Measurements from ENCODE around the gene RNF215.

RNF215 gene

GRCh38 chr22:30354644-30355043 is 32.6 kb downstream of the RNF215 start:
- TF ChIP-seq CTCF (conservative IDR thresholded peaks at IDR 0.05) = no peak
- no peak overlapping the region for H3K27ac ChIP-seq

GRCh38 chr22:30351226-30351625 is 36.0 kb downstream of the RNF215 start:
- TF ChIP-seq CTCF (conservative IDR thresholded peaks at IDR 0.05) = no peak

DNA sequence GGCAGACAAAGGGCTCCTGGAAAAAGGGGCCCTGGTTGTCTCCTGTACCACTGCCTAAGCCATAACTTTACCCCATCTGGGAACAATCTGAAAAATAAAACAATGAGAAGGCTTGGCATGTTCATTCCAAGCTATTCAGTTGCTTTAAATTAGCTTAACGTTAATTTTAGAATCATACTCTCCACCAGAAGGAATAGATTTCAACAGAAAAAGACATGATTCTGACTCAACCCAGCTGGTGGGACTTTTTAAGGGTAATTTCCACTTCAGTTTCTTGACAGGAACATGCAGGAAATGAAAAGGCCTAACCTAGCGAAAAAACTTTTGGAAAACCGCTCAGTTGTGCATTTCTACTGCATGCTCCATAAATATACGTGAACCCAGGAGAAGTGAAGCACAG is 38.4 kb downstream of the RNF215 start:
- no peak for TF ChIP-seq CTCF (conservative IDR thresholded peaks at IDR 0.05)
- no peak overlapping the region for H3K27ac ChIP-seq

More at GRCh38 chr22:30351226-30351625, 36.0 kb downstream of the RNF215 start:
- H3K27ac ChIP-seq = no peak overlapping the region

DNA sequence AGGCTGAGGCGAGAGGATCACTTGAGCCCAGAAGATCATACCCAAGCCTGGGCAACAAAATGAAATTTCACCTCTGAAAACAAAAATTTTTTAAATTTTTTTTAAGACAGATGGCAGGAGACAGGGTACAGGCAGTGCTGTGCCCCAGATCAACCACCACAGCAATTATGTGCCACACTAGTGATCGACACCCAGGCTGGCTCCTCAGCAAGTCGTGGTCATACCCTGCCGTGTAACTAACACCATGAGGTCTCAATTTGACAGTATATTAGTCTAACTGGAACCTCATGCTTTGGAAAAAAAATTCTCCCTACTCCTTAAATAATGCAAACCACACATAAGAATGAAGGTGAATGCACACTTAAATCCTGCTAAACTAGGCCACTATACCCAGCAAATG is 38.8 kb downstream of the RNF215 start:
- no peak for TF ChIP-seq CTCF (conservative IDR thresholded peaks at IDR 0.05)
- no peak overlapping the region for H3K27ac ChIP-seq

GRCh38 chr22:30347255-30347892 is 39.8 kb downstream of the RNF215 start:
- H3K27ac ChIP-seq = no peak overlapping the region
- no peak for TF ChIP-seq CTCF (conservative IDR thresholded peaks at IDR 0.05)

- no peak overlapping the region for H3K27ac ChIP-seq
- no peak for TF ChIP-seq CTCF (conservative IDR thresholded peaks at IDR 0.05)
These were observed 42.6 kb downstream of the RNF215 start for GRCh38 chr22:30344447-30345200.

GRCh38 chr22:30340911-30341685 is 46.1 kb downstream of the RNF215 start:
- no peak overlapping the region for H3K27ac ChIP-seq
- no peak for TF ChIP-seq CTCF (conservative IDR thresholded peaks at IDR 0.05)
